Tibial nerve (tissue), 4 donors: ENCODE data around the gene SPRING1.

Experiments
- EP300 ChIP-seq, 2 donors: sonication (generic); formaldehyde crosslinking; IDR thresholded peaks; one replicate each; pipeline ENCODE4 v1.6.1; 2017; ENCODE audit warnings: antibody characterized with exemption in 2 of 2, mild to moderate bottlenecking in 1 of 2
- POLR2A ChIP-seq, 2 donors: fragments of 450-650 bp; IDR thresholded peaks; one replicate each; pipeline ENCODE4 v1.6.1; 2017; ENCODE audit warnings: antibody characterized with exemption in 2 of 2, mild to moderate bottlenecking in 2 of 2, moderate library complexity in 2 of 2
- TF ChIP-seq, protein P1 (sequence below), 5 experiments: fragments of 200-600 bp in 3 of 5; fragments of 450-650 bp in 2 of 5; sonication (generic) in 3 of 5; IDR thresholded peaks; one replicate each; pipeline ENCODE4 v1.5.1; 2016 to 2019; ENCODE audit warnings: antibody characterized with exemption in 5 of 5, mild to moderate bottlenecking in 3 of 5, moderate library complexity in 2 of 5

DNA sequence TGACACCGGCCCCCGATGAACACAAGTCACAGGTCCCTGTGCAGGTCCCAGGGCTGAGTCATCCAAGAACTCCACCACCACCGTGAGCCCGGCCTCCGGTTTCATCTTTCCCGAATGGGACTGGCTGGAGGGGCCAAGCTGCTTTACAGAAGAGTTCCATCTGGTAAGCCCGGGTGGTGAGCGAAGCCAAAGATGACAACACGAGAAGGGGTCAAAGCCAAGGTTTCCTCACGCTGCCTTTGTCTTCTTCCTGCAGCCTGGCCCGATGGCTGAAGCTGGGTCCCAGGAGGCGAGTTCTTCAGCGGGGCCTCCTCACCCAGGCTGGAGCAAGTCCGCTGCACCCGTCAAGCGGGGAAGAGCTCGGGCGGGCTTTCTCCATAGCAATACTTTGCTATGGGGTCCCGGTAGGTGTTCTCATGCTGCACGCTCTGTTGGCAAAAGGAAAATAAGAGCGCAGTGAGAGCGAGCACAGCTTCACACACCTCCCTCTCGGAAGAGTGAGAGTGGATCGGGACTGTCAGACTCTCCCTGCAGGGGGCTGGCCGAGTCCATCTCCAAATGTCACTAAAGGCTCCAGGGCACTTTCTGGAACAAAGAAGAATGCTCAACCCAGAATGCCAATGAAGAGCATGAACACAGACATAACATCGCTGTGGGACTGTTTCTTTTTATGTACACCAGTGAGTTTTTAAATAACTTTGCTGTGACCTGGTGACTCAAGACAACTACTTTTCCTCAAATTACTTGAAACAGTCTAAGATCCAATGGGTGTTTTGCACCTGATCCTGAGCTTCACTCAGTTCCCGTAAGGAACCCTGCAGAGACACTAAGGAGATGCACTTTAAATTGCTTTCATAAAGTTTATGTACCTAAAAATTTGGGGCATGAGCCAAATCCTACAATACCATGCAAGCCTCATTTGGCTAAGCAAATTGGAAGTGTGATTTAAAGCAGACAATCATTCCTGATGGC is 20.1 kb downstream of the SPRING1 start:
- TF ChIP-seq POLR2A (IDR thresholded peaks at IDR 0.05) (no peak), EP300 (IDR thresholded peaks at IDR 0.05) (peak in 1 of 2 donors; percentile 36)
- TF ChIP-seq, protein P1, sequence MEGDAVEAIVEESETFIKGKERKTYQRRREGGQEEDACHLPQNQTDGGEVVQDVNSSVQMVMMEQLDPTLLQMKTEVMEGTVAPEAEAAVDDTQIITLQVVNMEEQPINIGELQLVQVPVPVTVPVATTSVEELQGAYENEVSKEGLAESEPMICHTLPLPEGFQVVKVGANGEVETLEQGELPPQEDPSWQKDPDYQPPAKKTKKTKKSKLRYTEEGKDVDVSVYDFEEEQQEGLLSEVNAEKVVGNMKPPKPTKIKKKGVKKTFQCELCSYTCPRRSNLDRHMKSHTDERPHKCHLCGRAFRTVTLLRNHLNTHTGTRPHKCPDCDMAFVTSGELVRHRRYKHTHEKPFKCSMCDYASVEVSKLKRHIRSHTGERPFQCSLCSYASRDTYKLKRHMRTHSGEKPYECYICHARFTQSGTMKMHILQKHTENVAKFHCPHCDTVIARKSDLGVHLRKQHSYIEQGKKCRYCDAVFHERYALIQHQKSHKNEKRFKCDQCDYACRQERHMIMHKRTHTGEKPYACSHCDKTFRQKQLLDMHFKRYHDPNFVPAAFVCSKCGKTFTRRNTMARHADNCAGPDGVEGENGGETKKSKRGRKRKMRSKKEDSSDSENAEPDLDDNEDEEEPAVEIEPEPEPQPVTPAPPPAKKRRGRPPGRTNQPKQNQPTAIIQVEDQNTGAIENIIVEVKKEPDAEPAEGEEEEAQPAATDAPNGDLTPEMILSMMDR (IDR thresholded peaks at IDR 0.05), result no peak
